Panc1 (cell line): ENCODE data around the gene RRP12. TPM values are rescaled to one million over a fixed set of nuclear protein-coding genes. Genes with fewer than 3 reads are reported as not detected.

ENCODE experiments used
- ATAC-seq: fragments of 200-7000 bp; cut with Tn5 transposase; 2 replicates; pipeline ENCODE4 v1.9.1; 2020; ENCODE audit warnings: mild to moderate bottlenecking, moderate library complexity
- BruUV-seq: library from RNA; stranded (reverse); fragments of 400-500 nt; replicated peaks from 2 replicates; lab custom pipeline; 2021; lab: Mats Ljungman, UMichigan
- CTCF ChIA-PET: fragments of 300-600 bp; sonication (Branson Sonifier 250); formaldehyde crosslinking; loops from one replicate; lab custom pipeline; 2022; ENCODE audit warnings: antibody characterized with exemption; lab: Charles Lee
- POLR2A ChIA-PET: fragments of 300-600 bp; sonication (Branson Sonifier 250); formaldehyde crosslinking; loops from one replicate; lab custom pipeline; 2022; ENCODE audit warnings: antibody characterized with exemption; lab: Charles Lee
- DNase-seq: peaks from one replicate; pipeline ENCODE4 v3.0.0-alpha.2; 2010; ENCODE audit warnings: low read depth, low spot score
- H3K27ac ChIP-seq: 2 replicates; pipeline ENCODE4 v1.5.1; 2011; ENCODE audit warnings: mild to moderate bottlenecking, low read length, inconsistent platforms
- H3K27me3 ChIP-seq: fragments of 200-500 bp; sonication (Bioruptor generic); 2 replicates; pipeline ENCODE4 v1.6.0; 2014; ENCODE audit warnings: low read length, inconsistent platforms; ENCODE audit not compliant: control insufficient read depth, insufficient read depth
- H3K36me3 ChIP-seq: fragments of 200-500 bp; sonication (Bioruptor generic); 2 replicates; pipeline ENCODE4 v1.5.1; 2014; ENCODE audit warnings: inconsistent platforms, mild to moderate bottlenecking, low read length, moderate library complexity; ENCODE audit not compliant: control insufficient read depth, insufficient read depth
- H3K4me1 ChIP-seq: 2 replicates; pipeline ENCODE4 v1.5.1; 2011; ENCODE audit warnings: inconsistent platforms, mild to moderate bottlenecking, low read length, moderate library complexity; ENCODE audit not compliant: control insufficient read depth, insufficient read depth
- H3K4me3 ChIP-seq, 2 experiments: 2 replicates each; pipeline ENCODE4 v1.5.1; 2011 to 2012; ENCODE audit warnings: low read depth in 2 of 2, low read length in 2 of 2, mild to moderate bottlenecking in 2 of 2, inconsistent platforms in 1 of 2, moderate library complexity in 1 of 2
- H3K9me3 ChIP-seq: fragments of 200-500 bp; sonication (Bioruptor generic); 2 replicates; pipeline ENCODE4 v1.5.1; 2014; ENCODE audit warnings: low read depth, mild to moderate bottlenecking, inconsistent platforms, low read length, moderate library complexity; ENCODE audit not compliant: control insufficient read depth, insufficient read depth
- POLR2AphosphoS5 ChIP-seq: IDR thresholded peaks from 2 replicates; pipeline ENCODE4 v1.6.1; 2012; ENCODE audit warnings: mild to moderate bottlenecking, low read depth, low read length, moderate library complexity
- SIN3A ChIP-seq: IDR thresholded peaks from 2 replicates; pipeline ENCODE4 v1.6.1; 2012; ENCODE audit warnings: low read depth, mild to moderate bottlenecking, low read length, moderate library complexity, borderline replicate concordance; ENCODE audit not compliant: insufficient read depth
- TCF7L2 ChIP-seq: IDR thresholded peaks from 2 replicates; pipeline ENCODE4 v1.6.1; 2011; ENCODE audit warnings: mild to moderate bottlenecking, low read depth, low read length, inconsistent platforms
- in situ Hi-C: cut with HindIII; loops from 2 replicates; pipeline ENCODE4 v1.10.0; 2016; ENCODE audit warnings: low sequenced_read_pairs, low pct_unique_long_range_greater_than_20kb
- intact Hi-C: fragments of 100-400 bp; cut with micrococcal nuclease; formaldehyde crosslinking; loops from one replicate; pipeline ENCODE4 v1.10.0; 2022; ENCODE audit not compliant: unreplicated experiment
- total RNA-seq: library from RNA; stranded (reverse); gene quantifications from one replicate; pipeline ENCODE4 v1.2.1, GENCODE V29; 2021; ENCODE audit not compliant: unreplicated experiment
- TF ChIP-seq, protein P1 (sequence below): fragments of 450-650 bp; IDR thresholded peaks from 2 replicates; pipeline ENCODE4 v1.5.1; 2017; ENCODE audit warnings: mild to moderate bottlenecking
- TF ChIP-seq, protein P2 (sequence below), 2 experiments: IDR thresholded peaks; 2 replicates each; pipeline ENCODE4 v1.6.1; 2011 to 2012; ENCODE audit warnings: low read depth in 2 of 2, control low read depth in 1 of 2, low read length in 1 of 2, mild to moderate bottlenecking in 1 of 2, moderate library complexity in 1 of 2; ENCODE audit not compliant: insufficient read depth in 1 of 2

Gene RRP12
- total RNA-seq, 1 experiment from 2014 or later = 94.9 TPM

DNA sequence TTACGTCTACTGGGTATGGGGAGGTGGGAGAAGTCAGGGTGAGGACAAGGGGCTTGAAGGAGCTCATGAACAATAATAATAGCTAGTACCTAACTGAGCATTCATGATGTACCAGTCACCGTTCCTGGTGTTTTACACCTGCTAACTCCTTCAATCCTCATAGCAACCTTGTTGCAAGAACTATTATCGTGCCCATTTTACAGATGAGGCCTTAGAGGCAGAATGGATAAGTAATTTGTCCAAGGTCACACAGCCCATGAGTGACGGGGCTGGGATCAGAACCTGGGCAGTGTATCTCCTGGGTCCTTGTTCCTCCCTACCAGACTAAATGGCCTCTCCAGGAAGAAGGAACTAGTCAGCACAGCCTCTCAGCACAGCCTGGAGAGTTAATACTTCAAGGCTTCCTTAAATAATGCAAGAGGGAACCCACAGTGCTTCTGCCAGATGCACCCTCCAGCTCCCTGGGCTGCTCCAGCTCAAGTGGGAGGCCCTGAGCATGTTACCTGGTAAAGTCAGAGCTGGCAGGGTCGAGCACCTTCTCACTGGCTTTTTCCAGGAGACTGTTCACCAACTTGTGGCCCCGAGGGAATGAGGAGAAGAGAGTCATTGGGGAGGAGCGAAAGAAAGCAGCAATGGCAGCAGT lies 28.8 kb downstream of the RRP12 start:
- H3K27me3 ChIP-seq = no peaks in the 10 kb centered on the region
- DNase-seq = no peak
- BruUV-seq = no TSS peak
- H3K4me1 ChIP-seq = no peaks in the 10 kb centered on the region
- ChIA-PET POLR2A (no interaction called here), CTCF (no interaction called here)
- intact Hi-C loops (no loop called here), in situ Hi-C loops (no loop called here)
- H3K4me3 ChIP-seq = no peak overlapping the region
- peaks cover 25% of the 10 kb centered on the region for H3K36me3 ChIP-seq
- H3K27ac ChIP-seq = no peak overlapping the region
- no peaks in the 10 kb centered on the region for H3K9me3 ChIP-seq
- TF ChIP-seq TCF7L2 (no peak), POLR2AphosphoS5 (no peak)
- TF ChIP-seq, protein P1, sequence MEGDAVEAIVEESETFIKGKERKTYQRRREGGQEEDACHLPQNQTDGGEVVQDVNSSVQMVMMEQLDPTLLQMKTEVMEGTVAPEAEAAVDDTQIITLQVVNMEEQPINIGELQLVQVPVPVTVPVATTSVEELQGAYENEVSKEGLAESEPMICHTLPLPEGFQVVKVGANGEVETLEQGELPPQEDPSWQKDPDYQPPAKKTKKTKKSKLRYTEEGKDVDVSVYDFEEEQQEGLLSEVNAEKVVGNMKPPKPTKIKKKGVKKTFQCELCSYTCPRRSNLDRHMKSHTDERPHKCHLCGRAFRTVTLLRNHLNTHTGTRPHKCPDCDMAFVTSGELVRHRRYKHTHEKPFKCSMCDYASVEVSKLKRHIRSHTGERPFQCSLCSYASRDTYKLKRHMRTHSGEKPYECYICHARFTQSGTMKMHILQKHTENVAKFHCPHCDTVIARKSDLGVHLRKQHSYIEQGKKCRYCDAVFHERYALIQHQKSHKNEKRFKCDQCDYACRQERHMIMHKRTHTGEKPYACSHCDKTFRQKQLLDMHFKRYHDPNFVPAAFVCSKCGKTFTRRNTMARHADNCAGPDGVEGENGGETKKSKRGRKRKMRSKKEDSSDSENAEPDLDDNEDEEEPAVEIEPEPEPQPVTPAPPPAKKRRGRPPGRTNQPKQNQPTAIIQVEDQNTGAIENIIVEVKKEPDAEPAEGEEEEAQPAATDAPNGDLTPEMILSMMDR = no peak
- no peak for ATAC-seq

DNA sequence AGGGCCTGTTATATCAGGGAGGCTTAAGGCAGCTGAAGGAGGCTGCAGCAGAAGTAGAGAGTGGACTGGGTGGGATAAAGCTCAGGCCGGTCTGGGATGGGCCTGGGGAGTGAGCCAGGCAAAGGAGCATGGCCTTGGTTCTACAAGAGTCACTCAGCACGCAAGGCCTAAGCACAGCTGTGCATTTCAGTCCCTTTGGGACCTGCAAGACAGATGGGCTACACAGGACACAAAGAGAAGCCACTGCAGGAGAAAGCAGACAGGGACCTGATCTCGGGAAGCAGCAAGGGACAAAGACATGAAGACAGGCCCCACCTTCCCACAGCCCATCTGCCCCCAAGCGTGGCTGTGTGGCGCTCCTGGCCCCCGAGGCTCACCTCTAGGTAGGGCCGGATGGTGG lies 29.4 kb downstream of the RRP12 start:
- BruUV-seq = no TSS peak
- intact Hi-C loops = no loop called here
- no peak overlapping the region for H3K4me3 ChIP-seq
- ChIA-PET CTCF (no interaction called here), POLR2A (no interaction called here)
- DNase-seq (no peak), ATAC-seq (no peak; the same call in 1 of the 2 replicates)
- H3K9me3 ChIP-seq = no peaks in the 10 kb centered on the region
- no peaks in the 10 kb centered on the region for H3K27me3 ChIP-seq
- in situ Hi-C loops = no loop called here
- H3K4me1 ChIP-seq = no peaks in the 10 kb centered on the region
- H3K36me3 ChIP-seq = peaks cover 25% of the 10 kb centered on the region
- TF ChIP-seq SIN3A = no peak
- TF ChIP-seq, protein P1 = no peak
- TF ChIP-seq, protein P2, sequence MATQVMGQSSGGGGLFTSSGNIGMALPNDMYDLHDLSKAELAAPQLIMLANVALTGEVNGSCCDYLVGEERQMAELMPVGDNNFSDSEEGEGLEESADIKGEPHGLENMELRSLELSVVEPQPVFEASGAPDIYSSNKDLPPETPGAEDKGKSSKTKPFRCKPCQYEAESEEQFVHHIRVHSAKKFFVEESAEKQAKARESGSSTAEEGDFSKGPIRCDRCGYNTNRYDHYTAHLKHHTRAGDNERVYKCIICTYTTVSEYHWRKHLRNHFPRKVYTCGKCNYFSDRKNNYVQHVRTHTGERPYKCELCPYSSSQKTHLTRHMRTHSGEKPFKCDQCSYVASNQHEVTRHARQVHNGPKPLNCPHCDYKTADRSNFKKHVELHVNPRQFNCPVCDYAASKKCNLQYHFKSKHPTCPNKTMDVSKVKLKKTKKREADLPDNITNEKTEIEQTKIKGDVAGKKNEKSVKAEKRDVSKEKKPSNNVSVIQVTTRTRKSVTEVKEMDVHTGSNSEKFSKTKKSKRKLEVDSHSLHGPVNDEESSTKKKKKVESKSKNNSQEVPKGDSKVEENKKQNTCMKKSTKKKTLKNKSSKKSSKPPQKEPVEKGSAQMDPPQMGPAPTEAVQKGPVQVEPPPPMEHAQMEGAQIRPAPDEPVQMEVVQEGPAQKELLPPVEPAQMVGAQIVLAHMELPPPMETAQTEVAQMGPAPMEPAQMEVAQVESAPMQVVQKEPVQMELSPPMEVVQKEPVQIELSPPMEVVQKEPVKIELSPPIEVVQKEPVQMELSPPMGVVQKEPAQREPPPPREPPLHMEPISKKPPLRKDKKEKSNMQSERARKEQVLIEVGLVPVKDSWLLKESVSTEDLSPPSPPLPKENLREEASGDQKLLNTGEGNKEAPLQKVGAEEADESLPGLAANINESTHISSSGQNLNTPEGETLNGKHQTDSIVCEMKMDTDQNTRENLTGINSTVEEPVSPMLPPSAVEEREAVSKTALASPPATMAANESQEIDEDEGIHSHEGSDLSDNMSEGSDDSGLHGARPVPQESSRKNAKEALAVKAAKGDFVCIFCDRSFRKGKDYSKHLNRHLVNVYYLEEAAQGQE (IDR thresholded peaks at IDR 0.05; ENCODE audit: insufficient read depth in 1 of 2, low read depth in 2 of 2, low read length in 1 of 2) = no peak
- TF ChIP-seq POLR2AphosphoS5 = no peak
- no peak for TF ChIP-seq TCF7L2
- no peak overlapping the region for H3K27ac ChIP-seq
